ENCODE data around the gene WNK2.

Gene WNK2

DNA sequence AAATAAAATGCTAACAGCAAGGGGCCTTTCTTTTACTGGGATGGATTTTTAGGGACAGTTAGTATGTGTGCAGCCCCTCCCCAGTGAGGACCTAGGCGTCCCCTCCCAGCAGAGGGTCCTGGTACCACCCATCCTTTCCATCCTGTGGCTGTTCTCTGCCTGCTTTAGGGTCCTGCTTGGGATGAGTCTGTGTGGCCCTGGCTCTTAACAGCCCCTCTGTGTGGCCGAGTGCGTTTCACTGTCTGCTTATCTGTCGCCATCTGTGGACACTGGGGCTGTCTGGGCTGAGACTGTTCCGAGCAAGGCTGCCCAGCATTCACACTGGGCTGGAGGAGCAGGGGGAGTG lies 17.0 kb downstream of the WNK2 start:
- H3F3A ChIP-seq (ENCODE audit: insufficient read depth): no peaks in the 10 kb centered on the region
- H3K4me3 ChIP-seq (ENCODE audit: insufficient read depth, low read length, poor library complexity, severe bottlenecking): no peak overlapping the region
- H3K27ac ChIP-seq (ENCODE audit: low read depth, low read length): no peak overlapping the region
- TF ChIP-seq EZH2phosphoT487 (conservative IDR thresholded peaks at IDR 0.05; ENCODE audit: low read length): no peak
- TF ChIP-seq, protein P1, sequence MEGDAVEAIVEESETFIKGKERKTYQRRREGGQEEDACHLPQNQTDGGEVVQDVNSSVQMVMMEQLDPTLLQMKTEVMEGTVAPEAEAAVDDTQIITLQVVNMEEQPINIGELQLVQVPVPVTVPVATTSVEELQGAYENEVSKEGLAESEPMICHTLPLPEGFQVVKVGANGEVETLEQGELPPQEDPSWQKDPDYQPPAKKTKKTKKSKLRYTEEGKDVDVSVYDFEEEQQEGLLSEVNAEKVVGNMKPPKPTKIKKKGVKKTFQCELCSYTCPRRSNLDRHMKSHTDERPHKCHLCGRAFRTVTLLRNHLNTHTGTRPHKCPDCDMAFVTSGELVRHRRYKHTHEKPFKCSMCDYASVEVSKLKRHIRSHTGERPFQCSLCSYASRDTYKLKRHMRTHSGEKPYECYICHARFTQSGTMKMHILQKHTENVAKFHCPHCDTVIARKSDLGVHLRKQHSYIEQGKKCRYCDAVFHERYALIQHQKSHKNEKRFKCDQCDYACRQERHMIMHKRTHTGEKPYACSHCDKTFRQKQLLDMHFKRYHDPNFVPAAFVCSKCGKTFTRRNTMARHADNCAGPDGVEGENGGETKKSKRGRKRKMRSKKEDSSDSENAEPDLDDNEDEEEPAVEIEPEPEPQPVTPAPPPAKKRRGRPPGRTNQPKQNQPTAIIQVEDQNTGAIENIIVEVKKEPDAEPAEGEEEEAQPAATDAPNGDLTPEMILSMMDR (IDR thresholded peaks at IDR 0.05; ENCODE audit: insufficient read depth, low read length, poor library complexity, severe bottlenecking): no peak
- no peaks in the 10 kb centered on the region for H3K9me3 ChIP-seq (ENCODE audit: insufficient read depth, low read length)
- H3K4me2 ChIP-seq (ENCODE audit: low read depth, low read length, poor library complexity, severe bottlenecking): no peak overlapping the region
- H2AFZ ChIP-seq (ENCODE audit: low read depth, low read length, severe bottlenecking): no peak overlapping the region
- no peaks in the 10 kb centered on the region for H4K20me1 ChIP-seq (ENCODE audit: low read depth, low read length)
- no peaks in the 10 kb centered on the region for H3K9me2 ChIP-seq (replicated peaks; ENCODE audit: insufficient read depth, low read length)
- H3K27me3 ChIP-seq (ENCODE audit: low read length): no peaks in the 10 kb centered on the region
- no peak overlapping the region for H3K9ac ChIP-seq (ENCODE audit: low read length)
- H3K36me3 ChIP-seq (ENCODE audit: low read length): no peaks in the 10 kb centered on the region
- H3K79me2 ChIP-seq (ENCODE audit: insufficient read depth, low read length): no peaks in the 10 kb centered on the region

DNA sequence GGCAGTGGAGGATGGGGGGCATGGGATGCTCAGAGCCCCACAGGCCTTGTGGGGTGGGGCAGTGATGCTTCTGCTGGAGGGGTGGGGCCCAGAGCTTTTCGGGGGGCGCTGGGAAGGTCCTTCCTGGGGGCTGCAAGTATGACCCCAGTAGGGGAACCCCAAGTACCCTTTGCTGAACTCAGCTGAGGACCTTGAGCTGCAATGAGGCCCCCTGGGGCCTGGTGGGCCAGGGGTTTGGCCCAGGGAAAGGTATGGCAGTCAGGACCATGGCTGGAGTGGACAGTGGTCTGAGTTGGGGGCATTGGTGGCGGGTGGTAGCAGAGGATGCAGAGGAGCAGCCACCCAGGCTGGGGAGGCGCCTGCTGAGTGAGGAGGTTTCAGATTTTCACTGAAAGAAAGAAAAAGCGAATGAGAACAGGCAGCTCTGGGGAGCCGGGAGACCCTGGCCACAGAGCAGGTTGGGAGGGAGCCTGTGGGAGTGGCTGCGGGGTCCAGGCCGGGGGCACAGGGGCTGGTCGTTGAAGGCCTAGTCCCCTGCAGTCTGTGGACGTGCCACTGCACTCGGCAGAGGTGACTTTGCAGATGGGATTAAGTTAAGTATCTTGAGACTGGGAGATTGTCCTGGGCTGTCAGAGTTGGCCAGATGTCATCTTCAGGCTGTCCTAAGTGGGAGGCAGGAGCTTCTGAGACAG lies 19.2 kb downstream of the WNK2 start:
- Histone ChIP-seq H4K20me1 (ENCODE audit: low read depth, low read length) (no peaks in the 10 kb centered on the region), H3K36me3 (ENCODE audit: low read length) (no peaks in the 10 kb centered on the region), H3K9me3 (ENCODE audit: insufficient read depth, low read length) (no peaks in the 10 kb centered on the region), H3K9me2 (replicated peaks; ENCODE audit: insufficient read depth, low read length) (no peaks in the 10 kb centered on the region), H3K79me2 (ENCODE audit: insufficient read depth, low read length) (no peaks in the 10 kb centered on the region), H3K27me3 (ENCODE audit: low read length) (no peaks in the 10 kb centered on the region), H2AFZ (ENCODE audit: low read depth, low read length, severe bottlenecking) (no peak overlapping the region), H3F3A (ENCODE audit: insufficient read depth) (no peaks in the 10 kb centered on the region), H3K4me3 (ENCODE audit: insufficient read depth, low read length, poor library complexity, severe bottlenecking) (no peak overlapping the region), H3K9ac (ENCODE audit: low read length) (no peak overlapping the region), H3K27ac (ENCODE audit: low read depth, low read length) (no peak overlapping the region), H3K4me2 (ENCODE audit: low read depth, low read length, poor library complexity, severe bottlenecking) (no peak overlapping the region)
- TF ChIP-seq EZH2phosphoT487 (conservative IDR thresholded peaks at IDR 0.05; ENCODE audit: low read length): no peak
- TF ChIP-seq, protein P1 (IDR thresholded peaks at IDR 0.05; ENCODE audit: insufficient read depth, low read length, poor library complexity, severe bottlenecking): no peak

DNA sequence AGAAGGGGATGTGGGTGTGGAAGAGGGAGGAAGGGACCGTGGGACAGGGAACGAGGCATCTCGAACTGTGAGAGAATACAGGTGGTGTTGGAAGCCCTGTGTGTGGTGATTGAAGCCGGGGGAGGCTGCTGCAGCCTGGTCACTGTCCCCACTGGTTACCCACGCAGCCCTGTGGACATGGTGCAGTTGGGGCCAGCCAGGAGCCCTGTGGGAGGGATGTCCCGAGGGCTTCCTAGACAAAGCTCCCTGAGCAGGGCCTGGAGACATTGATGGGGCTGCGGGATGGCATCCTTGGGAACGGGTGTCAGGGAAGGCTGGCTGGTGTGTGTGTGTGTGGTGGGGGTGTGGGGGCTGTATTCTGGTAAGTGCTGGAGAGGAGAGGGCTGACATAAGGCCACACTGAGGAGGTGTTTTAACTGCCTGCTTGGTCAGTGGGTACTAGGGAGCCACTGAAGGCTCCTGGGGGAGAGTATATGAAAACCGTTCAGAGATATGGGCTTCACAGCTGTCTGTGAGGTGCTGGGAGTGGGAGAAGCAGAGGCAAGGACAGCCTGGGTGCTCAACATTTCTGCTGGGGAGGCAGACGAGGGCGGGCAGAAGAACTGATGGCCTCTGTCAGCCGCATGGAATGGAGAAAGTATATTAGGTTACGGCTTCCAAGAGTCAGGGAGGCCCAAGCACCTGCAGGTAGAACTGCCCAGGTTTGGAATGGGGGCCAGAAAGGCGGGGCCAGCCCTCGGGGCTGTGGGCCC lies 20.0 kb downstream of the WNK2 start:
- H2AFZ ChIP-seq (ENCODE audit: low read depth, low read length, severe bottlenecking): no peak overlapping the region
- no peak overlapping the region for H3K4me3 ChIP-seq (ENCODE audit: insufficient read depth, low read length, poor library complexity, severe bottlenecking)
- H3K27me3 ChIP-seq (ENCODE audit: low read length): no peaks in the 10 kb centered on the region
- H3K9me3 ChIP-seq (ENCODE audit: insufficient read depth, low read length): no peaks in the 10 kb centered on the region
- H4K20me1 ChIP-seq (ENCODE audit: low read depth, low read length): no peaks in the 10 kb centered on the region
- H3F3A ChIP-seq (ENCODE audit: insufficient read depth): no peaks in the 10 kb centered on the region
- H3K36me3 ChIP-seq (ENCODE audit: low read length): no peaks in the 10 kb centered on the region
- H3K4me2 ChIP-seq (ENCODE audit: low read depth, low read length, poor library complexity, severe bottlenecking): no peak overlapping the region
- no peak overlapping the region for H3K9ac ChIP-seq (ENCODE audit: low read length)
- no peaks in the 10 kb centered on the region for H3K79me2 ChIP-seq (ENCODE audit: insufficient read depth, low read length)
- H3K27ac ChIP-seq (ENCODE audit: low read depth, low read length): no peak overlapping the region
- TF ChIP-seq, protein P1 (IDR thresholded peaks at IDR 0.05; ENCODE audit: insufficient read depth, low read length, poor library complexity, severe bottlenecking): no peak
- no peak for TF ChIP-seq EZH2phosphoT487 (conservative IDR thresholded peaks at IDR 0.05; ENCODE audit: low read length)
- H3K9me2 ChIP-seq (replicated peaks; ENCODE audit: insufficient read depth, low read length): no peaks in the 10 kb centered on the region
